Liver (tissue), 9 donors: ENCODE measurements around the gene USP24. TPM values are rescaled to one million over a fixed set of nuclear protein-coding genes. Genes with fewer than 3 reads are reported as not detected.

Experiments
- DNase-seq: peaks from one replicate; pipeline ENCODE4 v3.0.0-alpha.2; 2017; ENCODE audit warnings: low spot score
- H3K27ac ChIP-seq, 2 donors: one replicate each; pipeline ENCODE4 v1.7.0; 2013; ENCODE audit warnings: inconsistent platforms in 2 of 2, low read length in 2 of 2, control low read depth in 1 of 2, low read depth in 1 of 2, mild to moderate bottlenecking in 1 of 2
- H3K27me3 ChIP-seq, 4 donors: one replicate each; pipeline versions ENCODE4 v1.6.1 to v1.7.0; 2013; ENCODE audit warnings: low read length in 3 of 4, inconsistent platforms in 1 of 4, mild to moderate bottlenecking in 1 of 4, moderate library complexity in 1 of 4; ENCODE audit not compliant: control insufficient read depth in 4 of 4, insufficient read depth in 4 of 4
- H3K36me3 ChIP-seq, 4 donors: one replicate each; pipeline versions ENCODE4 v1.6.1 to v1.7.0; 2013; ENCODE audit warnings: low read length in 3 of 4, mild to moderate bottlenecking in 3 of 4, low read depth in 1 of 4, moderate library complexity in 1 of 4; ENCODE audit not compliant: control insufficient read depth in 4 of 4, insufficient read depth in 3 of 4
- H3K4me1 ChIP-seq, 4 donors: one replicate each; pipeline versions ENCODE4 v1.6.1 to v1.7.0; 2013; ENCODE audit warnings: low read length in 3 of 4, mild to moderate bottlenecking in 3 of 4, moderate library complexity in 1 of 4; ENCODE audit not compliant: control insufficient read depth in 4 of 4, insufficient read depth in 4 of 4
- H3K4me3 ChIP-seq, 3 donors: one replicate each; pipeline versions ENCODE4 v1.6.1 to v1.7.0; 2013; ENCODE audit warnings: low read length in 3 of 3, control low read depth in 1 of 3, low read depth in 1 of 3, mild to moderate bottlenecking in 1 of 3
- H3K9ac ChIP-seq, 2 donors: one replicate each; pipeline ENCODE4 v1.7.0; 2013; ENCODE audit warnings: low read length in 2 of 2, mild to moderate bottlenecking in 2 of 2, moderate library complexity in 2 of 2, control low read depth in 1 of 2, low read depth in 1 of 2
- H3K9me3 ChIP-seq, 4 donors: one replicate each; pipeline versions ENCODE4 v1.6.1 to v1.7.0; 2013; ENCODE audit warnings: low read length in 3 of 4; ENCODE audit not compliant: control insufficient read depth in 4 of 4
- EGR1 ChIP-seq, 2 donors: IDR thresholded peaks; 2 replicates each; pipeline ENCODE4 v1.6.1; 2016 to 2018; ENCODE audit warnings: antibody characterized with exemption in 2 of 2, low read depth in 2 of 2
- FOXA1 ChIP-seq: IDR thresholded peaks from 2 replicates; pipeline ENCODE4 v1.6.1; 2016; ENCODE audit warnings: antibody characterized with exemption
- GABPA ChIP-seq, 2 donors: IDR thresholded peaks in 1 of 2; conservative IDR thresholded peaks in 1 of 2; 2 replicates each; pipeline ENCODE4 v1.6.1; 2016; ENCODE audit warnings: antibody characterized with exemption in 2 of 2, mild to moderate bottlenecking in 1 of 2, moderate library complexity in 1 of 2
- HNF4A ChIP-seq, 2 donors: conservative IDR thresholded peaks; 2 replicates each; pipeline ENCODE4 v1.6.1; 2016; ENCODE audit warnings: antibody characterized with exemption in 2 of 2, mild to moderate bottlenecking in 2 of 2
- HNF4G ChIP-seq: IDR thresholded peaks from 2 replicates; pipeline ENCODE4 v1.6.1; 2016; ENCODE audit warnings: antibody characterized with exemption
- MAX ChIP-seq: IDR thresholded peaks from 2 replicates; pipeline ENCODE4 v1.6.1; 2016; ENCODE audit warnings: antibody characterized with exemption
- RAD21 ChIP-seq, 2 donors: IDR thresholded peaks; 2 replicates each; pipeline ENCODE4 v1.6.1; 2016; ENCODE audit warnings: antibody characterized with exemption in 2 of 2, mild to moderate bottlenecking in 2 of 2
- RXRA ChIP-seq, 2 donors: IDR thresholded peaks; 2 replicates each; pipeline ENCODE4 v1.6.1; 2017 to 2018; ENCODE audit warnings: antibody characterized with exemption in 2 of 2, mild to moderate bottlenecking in 1 of 2
- TAF1 ChIP-seq: conservative IDR thresholded peaks from 2 replicates; pipeline ENCODE4 v1.6.1; 2016; ENCODE audit warnings: antibody characterized with exemption, mild to moderate bottlenecking
- YY1 ChIP-seq: IDR thresholded peaks from 2 replicates; pipeline ENCODE4 v1.6.1; 2016; ENCODE audit warnings: antibody characterized with exemption, mild to moderate bottlenecking
- ZBTB33 ChIP-seq: IDR thresholded peaks from 2 replicates; pipeline ENCODE4 v1.6.1; 2016; ENCODE audit warnings: antibody characterized with exemption
- WGBS: extraction: QIAGEN DNeasy Blood & Tissue Kit; methylation state at CpG from one replicate; pipeline ENCODE4 v1.1.7; 2013; 5-methylcytosine and 5-hydroxymethylcytosine counted together
- polyA plus RNA-seq, 2 donors: library from polyadenylated mRNA; stranded (reverse) in 1 of 2; unstranded in 1 of 2; fragments of 200-250 nt in 1 of 2; fragments of >200 nt in 1 of 2; fragmentation: Nextera tagmentation in 1 of 2; extraction: Ambion mirVana in 1 of 2; gene quantifications; one replicate each; pipeline versions ENCODE4 v1.2.1 to v1.2.3, GENCODE V29; 2013 to 2015
- total RNA-seq, 2 donors: library from RNA; depleted of rRNA; stranded (reverse); fragments of >200 nt; gene quantifications; one replicate each; pipeline ENCODE4 v1.2.3, GENCODE V29; 2014
- donor health status: healthy.
- donor health status: healthy.
- donor health status: healthy.
- donor health status: healthy.
- donor health status: healthy.

USP24 gene
- total and polyA plus RNA-seq, 4 donors: 7.0 to 75.8 (median 20.3) TPM

- TF ChIP-seq RXRA (IDR thresholded peaks at IDR 0.05) (no peak), EGR1 (IDR thresholded peaks at IDR 0.05; ENCODE audit: low read depth in 2 of 2) (no peak), ZBTB33 (no peak), FOXA1 (no peak)
Observed at GRCh38 chr1:55045430-55045829, 169.7 kb downstream of the USP24 start (continued).

GRCh38 chr1:55044617-55045397 is 170.4 kb downstream of the USP24 start:
- no peak for DNase-seq
- 78% methylated on average over 15 of the region's 15 CpGs for WGBS

GRCh38 chr1:55043726-55044125 is 171.4 kb downstream of the USP24 start:
- Histone ChIP-seq H3K27me3 (no peaks in the 10 kb centered on the region), H3K9ac (no peak overlapping the region), H3K36me3 (peaks cover 4 to 10% (median 7%) of the 10 kb centered on the region in 4 donors), H3K4me1 (peaks cover 18 to 85% (median 64%) of the 10 kb centered on the region in 4 donors), H3K4me3 (no peak overlapping the region), H3K27ac (no peak overlapping the region), H3K9me3 (no peaks in the 10 kb centered on the region)
- WGBS: 97% methylated on average over 9 of the region's 9 CpGs
- TF ChIP-seq HNF4G: no peak
- TF ChIP-seq TAF1: no peak
- no peak for TF ChIP-seq FOXA1
- TF ChIP-seq HNF4A (conservative IDR thresholded peaks at IDR 0.05): no peak
- no peak for TF ChIP-seq MAX
- no peak for TF ChIP-seq ZBTB33
- TF ChIP-seq RAD21 (IDR thresholded peaks at IDR 0.05): no peak
- TF ChIP-seq YY1: no peak
- no peak for TF ChIP-seq RXRA (IDR thresholded peaks at IDR 0.05)
- TF ChIP-seq GABPA (IDR thresholded peaks at IDR 0.05 in 1 of 2, conservative IDR thresholded peaks at IDR 0.05 in 1 of 2): no peak
- TF ChIP-seq EGR1 (IDR thresholded peaks at IDR 0.05; ENCODE audit: low read depth in 2 of 2): no peak
- no peak for DNase-seq

More at GRCh38 chr1:55044617-55045397, 170.4 kb downstream of the USP24 start:
- H3K4me1 ChIP-seq: peaks cover 24 to 88% (median 70%) of the 10 kb centered on the region in 4 donors
- no peak overlapping the region for H3K4me3 ChIP-seq
- no peaks in the 10 kb centered on the region for H3K27me3 ChIP-seq
- no peaks in the 10 kb centered on the region for H3K9me3 ChIP-seq
- H3K9ac ChIP-seq: no peak overlapping the region
- no peak overlapping the region for H3K27ac ChIP-seq
- no peak for TF ChIP-seq MAX
- peak in 1 of 2 donors; percentile 40 for TF ChIP-seq RXRA (IDR thresholded peaks at IDR 0.05)
- peak; percentile 69 to 85 for TF ChIP-seq HNF4A (conservative IDR thresholded peaks at IDR 0.05)
- peak; percentile 24 for TF ChIP-seq HNF4G
- H3K36me3 ChIP-seq: peaks cover 4 to 10% (median 7%) of the 10 kb centered on the region in 4 donors
